ENCODE measurements around the gene ACTR1B.

DNA sequence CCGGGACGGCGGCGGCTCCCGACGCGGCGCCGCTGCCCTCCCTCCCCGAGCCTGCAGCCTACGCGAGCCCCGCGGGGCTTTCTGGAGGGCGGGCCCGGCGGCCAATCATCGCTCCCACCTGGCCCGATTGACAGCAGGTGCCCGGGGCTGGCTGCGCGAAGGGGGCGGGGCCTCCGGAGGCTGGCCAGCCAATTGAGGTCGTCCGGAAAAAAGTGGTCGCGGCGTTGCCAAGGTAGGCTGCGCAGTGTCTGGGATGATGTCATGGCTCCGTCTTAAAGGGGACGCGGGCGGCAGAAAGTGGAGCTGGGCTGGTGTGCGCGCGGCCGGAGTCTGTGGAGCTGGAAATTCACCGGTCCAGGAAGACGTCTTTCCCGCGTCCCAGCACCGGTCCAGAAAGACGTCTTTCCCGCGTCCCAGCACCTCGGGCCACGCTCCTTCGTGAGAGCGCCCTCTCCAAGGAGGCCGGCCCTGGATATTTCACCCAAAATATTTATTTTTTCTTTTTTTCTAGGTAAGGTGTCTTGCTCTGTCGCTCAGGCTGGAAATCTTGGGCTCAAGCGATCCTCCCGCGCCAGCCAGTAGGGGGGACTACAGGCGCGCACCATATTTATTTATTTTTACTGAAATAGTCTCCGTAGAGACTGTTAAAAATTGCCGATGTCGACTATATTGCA, at the start of gene ACTR1B:
- TF ChIP-seq CTCF (IDR thresholded peaks at IDR 0.05) (peak; percentile 17 to 71 (median 57)), POLR2A (IDR thresholded peaks at IDR 0.05) (peak; percentile 90 to 97)
